Measurements from ENCODE around the gene TMPRSS13. TPM values are rescaled to one million over a fixed set of nuclear protein-coding genes. Genes with fewer than 3 reads are reported as not detected.

TMPRSS13 gene
- total and polyA plus RNA-seq, 9 of the 15 experiments (the other 6 are each of a cell fraction or from before 2014, with no cell fraction given), result 0.11 to 0.29 (median 0.15) TPM

- Histone ChIP-seq H3K27ac (ENCODE audit: extremely low read depth, low read depth, low read length) (no peak overlapping the region), H3K4me3 (no peak overlapping the region), H2AFZ (ENCODE audit: low read depth, low read length) (no peak overlapping the region), H3K9me1 (ENCODE audit: control insufficient read depth, insufficient read depth, low read length) (no peaks in the 10 kb centered on the region), H3K4me2 (ENCODE audit: insufficient read depth, low read length) (no peak overlapping the region), H3K36me3 (ENCODE audit: control insufficient read depth, insufficient read depth, low read length) (no peaks in the 10 kb centered on the region), H3K9me3 (replicated peaks; ENCODE audit: control insufficient read depth, insufficient read depth, low read depth, low read length) (no peaks in the 10 kb centered on the region), H3K9ac (ENCODE audit: insufficient read depth in 1 of 2, low read depth in 2 of 2, low read length in 2 of 2) (no peak overlapping the region), H3K27me3 (ENCODE audit: control insufficient read depth in 2 of 2, insufficient read depth in 2 of 2, low read length in 2 of 2) (peaks cover 16 to 32% of the 10 kb centered on the region in 2 experiments; a peak in 4 of 5 replicates), H3K4me1 (replicated peaks in 1 of 2; ENCODE audit: control insufficient read depth in 2 of 2, insufficient read depth in 2 of 2, low read length in 2 of 2) (peaks cover 16% of the 10 kb centered on the region in 2 experiments; a peak in 4 of 5 replicates), H4K20me1 (replicated peaks; ENCODE audit: control insufficient read depth, insufficient read depth, low read length) (no peaks in the 10 kb centered on the region; the same call in 1 of the 2 replicates), H3K79me2 (ENCODE audit: control insufficient read depth, insufficient read depth, low read length) (peaks cover 8% of the 10 kb centered on the region; the same call in 2 of the 3 replicates)
- FAIRE-seq, result no peak
- no peak for ATAC-seq
- no TSS peak for BruUV-seq (replicated peaks)
- WGBS (ENCODE audit: insufficient coverage, low coverage, missing lambda C conversion rate), result 14% methylated on average over 13 of the region's 14 CpGs
- in situ Hi-C loops (cut with MboI), result no loop called here
- intact Hi-C loops (cut with micrococcal nuclease), result loop anchor here (1.0 kb wide), 1 partner anchor 59 kb away; no protein-coding TSS in a partner anchor
- POLR2A ChIA-PET, result interaction anchor here (0.6 kb wide), 2 partner anchors 7 to 150 kb away, joined by 3 to 4 read pairs; no protein-coding TSS in a partner anchor
- DNase-seq (ENCODE audit: extremely low read depth in 1 of 4, low spot score in 3 of 4), result no peak
- CTCF ChIA-PET (ENCODE audit: low intra/inter-chr PET ratio), result interaction anchor here (0.8 to 1.9 kb wide), 2 partner anchors 60 to 85 kb away, joined by 3 to 7 read pairs; no protein-coding TSS in a partner anchor
- no peak for TF ChIP-seq CREB3 (tag; conservative IDR thresholded peaks at IDR 0.05; ENCODE audit: low read depth)
- TF ChIP-seq FOXM1 (IDR thresholded peaks at IDR 0.05; ENCODE audit: low read depth), result no peak
- TF ChIP-seq FOXM1 (CRISPR knock-in tag; IDR thresholded peaks at IDR 0.05; ENCODE audit: low read depth), result no peak
- no peak for TF ChIP-seq NEUROD1 (IDR thresholded peaks at IDR 0.05; ENCODE audit: borderline replicate concordance, low read depth, low read length, partially characterized antibody)
- no peak for TF ChIP-seq CBX8 (IDR thresholded peaks at IDR 0.05; ENCODE audit: borderline replicate concordance, extremely low read depth, low read depth, low read length, poor library complexity, severe bottlenecking)
- no peak for TF ChIP-seq ZNF586 (CRISPR knock-in tag; conservative IDR thresholded peaks at IDR 0.05)
- no peak for TF ChIP-seq AFF4 (CRISPR knock-in tag; IDR thresholded peaks at IDR 0.05)
- TF ChIP-seq YY1 (IDR thresholded peaks at IDR 0.05; ENCODE audit: borderline replicate concordance in 1 of 3, control insufficient read depth in 1 of 3, extremely low read depth in 1 of 3, insufficient read depth in 3 of 3, insufficient read length in 1 of 3, insufficient replicate concordance in 2 of 3, low read depth in 1 of 3, low read length in 2 of 3), result no peak
- no peak for TF ChIP-seq ZFP91 (CRISPR knock-in tag; IDR thresholded peaks at IDR 0.05)
- TF ChIP-seq HDAC3 (IDR thresholded peaks at IDR 0.05; ENCODE audit: borderline replicate concordance, partially characterized antibody), result no peak
Measured at GRCh38 chr11:117903505-117904382, 25.5 kb downstream of the TMPRSS13 start.

All from K562 (cell line).